SK-N-DZ (cell line): ENCODE data around the gene AMPD2.
A peak's percentile ranks its signal among the peaks of the same experiment; 100 is the strongest.

Experiments used
- DNase-seq: peaks from one replicate; pipeline ENCODE4 v3.0.0-alpha.2; 2015; ENCODE audit warnings: low spot score

The AMPD2 gene

GRCh38 chr1:109630081-109630897 is 10.7 kb downstream of the AMPD2 start:
- no peak for DNase-seq

GRCh38 chr1:109630898-109631512 is 11.4 kb downstream of the AMPD2 start:
- DNase-seq: no peak

- DNase-seq: no peak
Observed at GRCh38 chr1:109631513-109632505, 12.2 kb downstream of the AMPD2 start.

GRCh38 chr1:109632671-109633346 is 13.2 kb downstream of the AMPD2 start:
- DNase-seq: peak; percentile 77

- DNase-seq: no peak
Observed at GRCh38 chr1:109634292-109634691, 14.7 kb downstream of the AMPD2 start.

GRCh38 chr1:109634771-109635750 is 15.4 kb downstream of the AMPD2 start:
- no peak for DNase-seq

- no peak for DNase-seq
Observed at GRCh38 chr1:109635862-109636200, 16.2 kb downstream of the AMPD2 start.

- DNase-seq: no peak
Observed at GRCh38 chr1:109636201-109636952, 16.7 kb downstream of the AMPD2 start.

- no peak for DNase-seq
Observed at GRCh38 chr1:109637446-109637845, 17.8 kb downstream of the AMPD2 start.

- DNase-seq: no peak
Observed at GRCh38 chr1:109639063-109639840, 19.6 kb downstream of the AMPD2 start.

GRCh38 chr1:109639841-109640184 is 20.2 kb downstream of the AMPD2 start:
- no peak for DNase-seq

GRCh38 chr1:109640285-109640865 is 20.7 kb downstream of the AMPD2 start:
- DNase-seq: peak; percentile 75

GRCh38 chr1:109641078-109641740 is 21.6 kb downstream of the AMPD2 start:
- no peak for DNase-seq

GRCh38 chr1:109641861-109642260 is 22.2 kb downstream of the AMPD2 start:
- no peak for DNase-seq

GRCh38 chr1:109642626-109643025 is 23.0 kb downstream of the AMPD2 start:
- DNase-seq: no peak

GRCh38 chr1:109643385-109644230 is 24.0 kb downstream of the AMPD2 start:
- DNase-seq: no peak

GRCh38 chr1:109644670-109645069 is 25.0 kb downstream of the AMPD2 start:
- DNase-seq: no peak
